Progenitor cell of endocrine pancreas (in vitro differentiated cells): ENCODE measurements around the gene RABGAP1L. TPM values are rescaled to one million over a fixed set of nuclear protein-coding genes. Genes with fewer than 3 reads are reported as not detected.

Experiments
- DNase-seq: peaks from one replicate; pipeline ENCODE4 v3.0.0; 2021; ENCODE audit warnings: low spot score; ENCODE audit not compliant: unreplicated experiment
- H3K27ac Mint-ChIP-seq: 2 replicates; pipeline ENCODE4 v1.8.0; 2021; ENCODE audit warnings: mild to moderate bottlenecking, moderate library complexity, mixed read lengths
- H3K27me3 Mint-ChIP-seq: 2 replicates; pipeline ENCODE4 v1.8.0; 2021; ENCODE audit warnings: mixed read lengths
- H3K36me3 Mint-ChIP-seq: 2 replicates; pipeline ENCODE4 v1.8.0; 2022; ENCODE audit warnings: mixed read lengths; ENCODE audit not compliant: insufficient read depth
- H3K4me1 Mint-ChIP-seq: 2 replicates; pipeline ENCODE4 v1.8.0; 2021; ENCODE audit warnings: low read depth, mixed read lengths
- H3K4me3 Mint-ChIP-seq: 2 replicates; pipeline ENCODE4 v1.8.0; 2021; ENCODE audit warnings: low read depth, mild to moderate bottlenecking, moderate library complexity, mixed read lengths
- H3K9me3 Mint-ChIP-seq: 2 replicates; pipeline ENCODE4 v1.8.0; 2021; ENCODE audit warnings: low read depth, mixed read lengths
- total RNA-seq: library from RNA; stranded (reverse); gene quantifications from 2 replicates; pipeline ENCODE4 v1.2.1, GENCODE V29; 2021
- TF ChIP-seq, protein P1 (sequence below): fragments of 200-600 bp; sonication (generic); IDR thresholded peaks from one replicate; pipeline ENCODE4 v1.5.0; 2021; ENCODE audit warnings: antibody characterized with exemption, mild to moderate bottlenecking; ENCODE audit not compliant: unreplicated experiment

The RABGAP1L gene
- total RNA-seq, 1 donor from 2014 or later = 55.2 TPM

DNA sequence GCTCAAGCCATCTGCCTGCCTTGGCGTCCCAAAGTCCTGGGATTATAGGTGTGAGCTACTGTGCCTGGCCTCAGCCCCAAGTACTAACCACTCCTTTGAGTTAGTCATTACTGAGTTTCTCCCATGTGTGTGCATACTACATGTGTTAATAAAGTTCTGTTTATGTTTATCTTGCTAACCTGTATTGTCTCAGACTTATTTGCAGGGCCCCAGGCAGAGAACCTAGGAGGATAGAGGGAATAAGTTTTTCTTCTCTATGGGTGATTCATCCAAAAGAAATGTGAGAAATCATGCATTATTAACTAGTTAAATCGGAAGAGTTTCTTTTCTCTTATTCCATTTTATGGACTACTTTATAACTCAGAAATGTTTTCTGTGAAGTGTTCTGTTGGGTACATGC, 636.5 kb downstream of the RABGAP1L start:
- no peaks in the 10 kb centered on the region for H3K4me1 Mint-ChIP-seq
- H3K27me3 Mint-ChIP-seq = no peaks in the 10 kb centered on the region
- H3K36me3 Mint-ChIP-seq = no peaks in the 10 kb centered on the region
- TF ChIP-seq, protein P1, sequence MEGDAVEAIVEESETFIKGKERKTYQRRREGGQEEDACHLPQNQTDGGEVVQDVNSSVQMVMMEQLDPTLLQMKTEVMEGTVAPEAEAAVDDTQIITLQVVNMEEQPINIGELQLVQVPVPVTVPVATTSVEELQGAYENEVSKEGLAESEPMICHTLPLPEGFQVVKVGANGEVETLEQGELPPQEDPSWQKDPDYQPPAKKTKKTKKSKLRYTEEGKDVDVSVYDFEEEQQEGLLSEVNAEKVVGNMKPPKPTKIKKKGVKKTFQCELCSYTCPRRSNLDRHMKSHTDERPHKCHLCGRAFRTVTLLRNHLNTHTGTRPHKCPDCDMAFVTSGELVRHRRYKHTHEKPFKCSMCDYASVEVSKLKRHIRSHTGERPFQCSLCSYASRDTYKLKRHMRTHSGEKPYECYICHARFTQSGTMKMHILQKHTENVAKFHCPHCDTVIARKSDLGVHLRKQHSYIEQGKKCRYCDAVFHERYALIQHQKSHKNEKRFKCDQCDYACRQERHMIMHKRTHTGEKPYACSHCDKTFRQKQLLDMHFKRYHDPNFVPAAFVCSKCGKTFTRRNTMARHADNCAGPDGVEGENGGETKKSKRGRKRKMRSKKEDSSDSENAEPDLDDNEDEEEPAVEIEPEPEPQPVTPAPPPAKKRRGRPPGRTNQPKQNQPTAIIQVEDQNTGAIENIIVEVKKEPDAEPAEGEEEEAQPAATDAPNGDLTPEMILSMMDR = no peak
- no peak overlapping the region for H3K27ac Mint-ChIP-seq
- no peak for DNase-seq
- no peak overlapping the region for H3K4me3 Mint-ChIP-seq
- H3K9me3 Mint-ChIP-seq = no peaks in the 10 kb centered on the region

DNA sequence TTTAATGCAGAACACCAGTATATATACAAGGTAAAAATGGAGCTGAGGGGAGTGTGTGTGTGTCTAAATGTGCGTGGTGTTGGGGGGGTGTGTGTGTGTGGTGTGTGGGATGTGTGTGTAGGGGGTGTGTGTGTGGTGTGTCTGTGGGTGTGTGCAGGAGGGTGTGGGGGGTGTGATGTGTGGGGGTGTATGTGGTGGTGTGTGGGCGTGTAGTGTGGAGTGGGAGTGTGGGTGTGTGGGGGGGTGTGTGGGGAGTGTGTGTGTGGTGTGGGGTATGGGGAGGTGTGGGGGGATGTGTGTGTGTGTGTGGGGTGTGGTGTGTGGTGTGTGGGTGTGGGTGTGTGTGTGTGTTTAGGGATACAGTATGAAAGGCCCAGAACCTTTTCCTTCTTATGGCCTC, 638.1 kb downstream of the RABGAP1L start:
- Mint-ChIP-seq H3K27ac (no peak overlapping the region), H3K4me3 (no peak overlapping the region), H3K4me1 (no peaks in the 10 kb centered on the region), H3K36me3 (no peaks in the 10 kb centered on the region), H3K9me3 (no peaks in the 10 kb centered on the region), H3K27me3 (no peaks in the 10 kb centered on the region)
- no peak for DNase-seq
- TF ChIP-seq, protein P1 = no peak

DNA sequence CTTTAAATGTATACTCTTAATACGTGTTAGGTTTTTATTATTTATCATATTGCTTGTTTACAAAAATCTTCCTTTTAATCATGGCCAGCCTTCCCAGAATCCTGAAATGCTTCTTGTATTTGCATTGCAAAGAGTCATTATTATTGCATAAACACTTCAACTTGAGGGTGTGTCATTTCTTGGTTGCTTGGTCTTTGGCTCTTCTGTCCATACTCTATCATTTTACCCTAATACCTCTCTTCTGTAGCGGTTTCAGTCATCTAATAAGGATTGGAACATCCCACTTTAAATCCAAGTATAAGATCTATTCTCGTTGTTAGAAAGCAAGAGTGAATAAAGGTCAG, 639.8 kb downstream of the RABGAP1L start:
- TF ChIP-seq, protein P1 = no peak

DNA sequence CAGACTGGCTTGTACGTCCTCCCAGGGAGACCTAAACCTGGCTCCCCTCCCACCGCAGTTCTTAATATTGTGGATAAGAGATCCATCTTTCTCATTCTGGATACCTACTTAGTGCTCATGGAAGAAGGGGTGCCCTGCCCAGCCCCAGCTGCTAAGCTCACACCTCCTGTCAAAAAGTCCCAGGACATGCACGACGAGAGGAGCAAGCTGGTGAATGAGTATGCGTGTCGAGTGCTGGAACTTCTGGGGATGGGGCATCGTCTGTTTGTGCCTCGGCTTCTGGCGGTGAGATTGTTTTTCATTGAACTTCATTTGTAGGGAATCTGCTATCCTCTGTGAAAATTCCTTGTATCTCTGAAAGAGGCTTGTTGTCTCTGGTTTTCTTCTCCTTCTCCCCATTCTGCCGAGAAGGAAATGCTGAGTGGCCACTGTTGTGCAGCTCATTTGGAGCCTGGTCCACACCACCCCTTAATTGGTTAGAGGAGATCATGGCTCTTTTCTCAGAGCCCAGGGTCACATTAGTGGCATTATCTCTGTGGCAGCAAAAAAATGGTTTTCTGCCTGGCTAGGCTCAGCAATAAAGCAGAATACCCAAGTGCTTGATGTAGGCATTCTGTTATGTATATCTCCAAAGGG, 641.0 kb downstream of the RABGAP1L start:
- H3K4me3 Mint-ChIP-seq = no peak overlapping the region
- H3K27ac Mint-ChIP-seq = no peak overlapping the region
- peaks cover 7% of the 10 kb centered on the region for H3K4me1 Mint-ChIP-seq
- TF ChIP-seq, protein P1 = no peak
- no peaks in the 10 kb centered on the region for H3K36me3 Mint-ChIP-seq
- DNase-seq = no peak
- no peaks in the 10 kb centered on the region for H3K9me3 Mint-ChIP-seq
- no peaks in the 10 kb centered on the region for H3K27me3 Mint-ChIP-seq

More for the DNA sequence above, 639.8 kb downstream of the RABGAP1L start:
- no peaks in the 10 kb centered on the region for H3K36me3 Mint-ChIP-seq
- DNase-seq = no peak
- H3K4me1 Mint-ChIP-seq = peaks cover 4% of the 10 kb centered on the region
- no peaks in the 10 kb centered on the region for H3K9me3 Mint-ChIP-seq
- H3K27me3 Mint-ChIP-seq = no peaks in the 10 kb centered on the region
- H3K4me3 Mint-ChIP-seq = no peak overlapping the region
- no peak overlapping the region for H3K27ac Mint-ChIP-seq

DNA sequence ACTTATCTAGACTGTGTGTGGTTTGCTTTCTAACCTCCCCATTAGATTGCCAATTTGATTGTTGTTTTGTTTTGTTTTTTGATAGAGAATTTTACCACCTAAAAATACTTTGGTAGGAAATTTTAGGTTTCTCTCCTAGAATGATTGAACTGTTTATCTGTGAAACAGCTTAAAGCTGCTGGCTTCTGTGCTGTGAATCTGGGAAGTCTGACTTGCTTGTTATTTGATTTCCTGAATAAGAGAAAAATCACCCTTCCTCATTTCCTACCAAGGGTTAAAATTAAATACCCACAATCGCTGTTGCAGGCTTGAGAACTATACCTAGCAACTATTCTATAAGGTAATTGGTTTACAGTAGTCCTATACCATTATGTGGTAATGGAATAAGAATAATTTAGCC, 641.6 kb downstream of the RABGAP1L start:
- no peak overlapping the region for H3K4me3 Mint-ChIP-seq
- no peaks in the 10 kb centered on the region for H3K9me3 Mint-ChIP-seq
- peaks cover 7% of the 10 kb centered on the region for H3K4me1 Mint-ChIP-seq
- H3K36me3 Mint-ChIP-seq = no peaks in the 10 kb centered on the region
- no peaks in the 10 kb centered on the region for H3K27me3 Mint-ChIP-seq
- TF ChIP-seq, protein P1 = no peak
- H3K27ac Mint-ChIP-seq = no peak overlapping the region
- no peak for DNase-seq
